HG02852 (cell line): ENCODE data around the gene P2RX5.
"Not testable (repeated sequence)": the region's sequence is repeated elsewhere in the genome, so short reads cannot be mapped to it uniquely, and the experiment has no call there.

ENCODE experiments used
- ATAC-seq: cut with Tn5 transposase; IDR thresholded peaks from one replicate; pipeline ENCODE4 v1.9.1; 2021; ENCODE audit warnings: mild to moderate bottlenecking, moderate library complexity; ENCODE audit not compliant: unreplicated experiment

P2RX5 gene

GRCh38 chr17:3695723-3696411, at the start of gene P2RX5:
Gene P2RX5 (minus strand): TSS chr17:3696155. CDS start chr17:3696005, 150 bp downstream.
- ATAC-seq, result no peak

- ATAC-seq, result no peak
Measured at GRCh38 chr17:3745071-3745470, 49.1 kb upstream of the P2RX5 start.

GRCh38 chr17:3744014-3744413, 48.1 kb upstream of the P2RX5 start:
- ATAC-seq, result no peak

DNA sequence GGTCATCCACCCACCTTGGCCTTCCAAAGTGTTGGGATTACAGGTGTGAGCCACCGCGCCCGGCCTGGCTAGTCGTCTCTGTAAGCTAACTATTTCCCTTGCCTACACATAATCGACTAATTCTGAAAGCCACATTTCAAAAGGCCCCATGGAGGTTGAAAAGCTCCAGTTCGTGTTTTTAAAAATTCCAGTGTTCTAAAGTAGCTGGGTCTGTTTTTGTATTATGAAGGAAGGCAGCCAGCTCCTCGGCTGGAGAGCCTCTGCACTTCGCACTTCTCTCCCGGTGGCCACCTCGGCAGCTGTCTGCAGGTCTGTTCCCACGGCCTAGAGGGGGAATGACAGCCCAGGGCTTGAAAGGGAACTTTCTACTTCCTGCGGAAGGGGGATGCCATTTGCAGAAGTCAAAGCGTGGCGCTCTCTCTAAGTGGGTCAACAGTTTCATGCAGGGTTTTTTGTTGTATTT, 44.7 kb upstream of the P2RX5 start:
- no peak for ATAC-seq

GRCh38 chr17:3739422-3740124, 43.6 kb upstream of the P2RX5 start:
- ATAC-seq, result no peak

DNA sequence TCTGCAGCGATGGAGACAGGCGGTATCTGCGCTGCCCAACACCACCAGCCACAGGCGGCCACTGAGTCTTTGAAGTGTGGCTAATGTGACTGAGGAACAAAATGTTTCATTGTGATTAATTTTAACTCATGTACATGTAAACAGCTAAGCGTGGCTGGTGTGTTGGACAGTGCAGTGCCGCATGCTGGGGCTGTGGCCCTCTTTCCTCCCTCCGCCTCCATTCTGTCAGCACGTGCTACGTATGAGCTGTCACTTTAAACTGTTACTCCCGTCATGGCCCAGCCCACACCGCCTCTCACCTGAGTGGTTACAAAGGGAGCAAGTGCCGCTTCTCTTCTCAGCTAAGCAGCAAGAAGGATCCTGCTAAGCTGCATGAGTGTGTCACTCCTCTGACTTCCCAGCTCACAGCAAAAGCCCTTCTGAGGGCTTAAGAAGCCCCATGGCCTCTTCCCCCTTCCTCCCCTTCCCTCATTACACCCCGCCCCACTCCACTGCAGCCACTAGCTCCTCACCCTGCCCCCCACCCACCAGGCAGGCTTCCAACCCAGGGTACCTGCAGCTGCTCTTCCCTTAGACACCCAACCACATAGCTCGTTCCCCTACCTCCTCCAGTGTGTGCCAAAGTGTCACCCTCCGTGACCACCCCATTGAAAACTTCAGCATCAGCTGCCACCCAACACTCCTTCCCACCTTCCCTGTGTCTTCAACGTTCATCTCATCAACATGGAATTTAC, 42.8 kb upstream of the P2RX5 start:
- ATAC-seq, result no peak

GRCh38 chr17:3735515-3735914, 39.6 kb upstream of the P2RX5 start:
- ATAC-seq, result no peak

DNA sequence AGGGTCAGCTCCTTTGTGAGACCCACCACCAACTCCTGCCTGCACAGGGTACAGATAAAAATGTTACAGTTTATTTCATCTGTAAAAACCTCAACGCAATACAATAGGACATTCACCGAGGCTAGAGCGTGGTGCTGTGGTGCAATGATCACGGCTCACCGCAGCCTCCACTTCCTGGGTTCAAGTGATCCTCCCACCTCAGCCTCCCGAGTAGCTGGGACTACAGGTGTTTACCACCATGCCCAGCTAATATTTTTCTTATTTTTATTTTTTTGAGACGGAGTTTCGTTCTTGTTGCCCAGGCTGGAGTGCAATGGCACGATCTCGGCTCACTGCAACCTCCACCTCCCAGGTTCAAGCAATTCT, 38.9 kb upstream of the P2RX5 start:
- ATAC-seq, result not testable (repeated sequence)

GRCh38 chr17:3732210-3732621, 36.3 kb upstream of the P2RX5 start:
- no peak for ATAC-seq

- ATAC-seq, result no peak
Measured at GRCh38 chr17:3730881-3731429, 35.0 kb upstream of the P2RX5 start.

DNA sequence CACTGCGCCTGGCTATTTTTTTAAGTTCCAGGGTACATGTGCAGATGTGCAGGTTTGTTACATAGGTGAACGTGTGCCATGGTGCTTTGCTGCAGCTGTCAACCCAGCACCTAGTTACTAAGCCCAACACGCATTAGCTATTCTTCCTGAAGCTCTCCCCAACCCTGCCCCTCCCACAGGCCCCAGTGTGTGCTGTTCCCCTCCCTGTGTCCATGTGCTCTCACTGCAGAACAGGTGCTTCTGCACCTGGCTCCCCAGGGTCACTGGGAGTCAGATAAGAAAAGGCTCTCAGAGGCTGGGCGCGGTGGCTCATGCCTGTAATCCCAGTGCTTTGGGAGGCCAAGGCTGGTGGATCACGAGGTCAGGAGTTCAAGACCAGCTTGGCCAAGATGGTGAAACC, 33.9 kb upstream of the P2RX5 start:
- no peak for ATAC-seq

DNA sequence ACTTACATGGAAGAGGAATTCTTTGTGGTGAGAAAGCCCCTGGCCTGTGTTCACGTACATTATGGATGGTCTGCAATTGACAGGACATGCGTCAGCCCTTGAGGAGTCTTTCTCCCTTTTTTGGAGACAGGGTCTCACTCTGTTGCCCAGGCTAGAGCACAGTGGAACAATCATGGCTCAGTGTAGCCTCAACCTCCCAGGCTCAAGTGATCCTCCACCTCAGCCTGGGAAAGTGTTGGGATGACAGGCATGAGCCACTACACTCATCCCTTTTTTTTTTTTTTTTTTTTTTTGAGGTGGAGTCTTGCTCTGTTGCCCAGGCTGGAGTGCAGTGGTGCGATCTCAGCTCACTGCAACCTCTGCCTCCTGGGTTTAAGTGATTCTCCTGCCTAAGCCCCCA, 32.1 kb upstream of the P2RX5 start:
- not testable (repeated sequence) for ATAC-seq

- ATAC-seq, result no peak
Measured at GRCh38 chr17:3727041-3727440, 31.1 kb upstream of the P2RX5 start.

DNA sequence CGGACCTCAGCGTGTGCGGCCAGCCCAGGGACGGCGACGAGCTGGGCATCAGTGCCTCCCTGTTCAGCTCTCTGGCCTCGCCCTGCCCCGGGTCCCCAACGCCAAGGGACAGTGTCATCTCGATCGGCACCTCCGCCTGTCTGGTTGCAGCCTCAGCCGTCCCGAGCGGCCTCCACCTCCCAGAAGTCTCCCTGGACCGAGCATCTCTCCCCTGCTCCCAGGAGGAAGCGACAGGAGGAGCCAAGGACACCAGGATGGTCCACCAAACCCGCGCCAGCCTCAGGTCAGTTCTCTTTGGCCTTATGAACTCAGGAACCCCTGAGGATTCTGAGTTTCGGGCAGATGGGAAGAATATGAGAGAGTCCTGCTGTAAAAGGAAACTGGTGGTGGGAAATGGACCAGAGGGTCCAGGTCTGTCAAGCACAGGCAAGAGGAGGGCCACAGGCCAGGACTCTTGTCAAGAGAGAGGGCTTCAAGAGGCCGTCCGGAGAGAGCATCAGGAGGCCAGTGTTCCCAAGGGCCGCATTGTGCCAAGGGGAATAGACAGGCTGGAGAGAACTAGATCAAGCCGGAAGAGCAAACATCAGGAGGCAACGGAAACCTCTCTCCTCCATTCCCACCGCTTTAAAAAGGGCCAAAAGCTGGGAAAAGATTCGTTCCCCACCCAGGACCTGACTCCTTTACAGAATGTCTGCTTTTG, 28.6 kb upstream of the P2RX5 start:
- no peak for ATAC-seq

GRCh38 chr17:3723556-3724377, 27.8 kb upstream of the P2RX5 start, which contains the start of gene HASPIN:
Gene HASPIN (plus strand): TSS chr17:3723903. CDS start chr17:3723936, 33 bp downstream.
- ATAC-seq, result peak; percentile 86

GRCh38 chr17:3723188-3723555, 27.2 kb upstream of the P2RX5 start:
- no peak for ATAC-seq

DNA sequence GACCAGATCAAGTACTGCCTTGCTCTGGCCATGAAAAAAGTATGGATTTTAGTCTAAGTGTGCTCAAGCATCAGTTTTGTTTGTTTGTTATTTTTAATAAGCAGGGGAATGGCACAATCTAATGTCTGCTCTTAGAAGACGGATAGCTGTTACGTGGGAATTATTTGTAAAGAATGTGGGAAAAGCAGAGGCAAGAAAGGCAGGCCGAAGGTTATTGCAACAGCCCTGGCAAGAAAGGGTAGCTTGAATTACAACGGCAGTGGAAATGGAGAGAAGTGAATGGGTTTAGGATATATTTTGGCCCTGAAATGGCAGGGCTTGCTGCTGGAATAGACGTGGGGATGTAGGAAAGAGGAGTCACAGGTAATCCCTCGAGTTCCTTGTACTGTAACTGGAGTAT, 26.8 kb upstream of the P2RX5 start:
- no peak for ATAC-seq

DNA sequence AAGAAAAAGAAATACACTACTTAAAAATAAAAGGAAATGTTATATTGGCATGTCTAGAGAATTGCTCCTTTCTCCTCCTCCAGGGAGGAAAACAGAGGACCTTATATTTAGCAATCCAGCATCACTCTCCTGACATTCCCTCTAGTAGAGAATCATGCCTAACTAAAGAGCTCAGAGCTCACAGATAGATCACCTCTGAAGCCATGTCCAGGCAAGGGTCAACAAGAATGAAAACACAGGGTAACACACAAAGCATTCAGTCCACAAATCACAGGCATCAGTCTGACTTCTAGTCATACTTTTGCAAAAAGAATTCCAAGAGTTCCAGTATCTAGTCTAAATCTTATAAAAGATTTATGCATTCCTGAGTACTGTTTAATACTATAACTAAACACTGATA, 23.3 kb upstream of the P2RX5 start:
- no peak for ATAC-seq

DNA sequence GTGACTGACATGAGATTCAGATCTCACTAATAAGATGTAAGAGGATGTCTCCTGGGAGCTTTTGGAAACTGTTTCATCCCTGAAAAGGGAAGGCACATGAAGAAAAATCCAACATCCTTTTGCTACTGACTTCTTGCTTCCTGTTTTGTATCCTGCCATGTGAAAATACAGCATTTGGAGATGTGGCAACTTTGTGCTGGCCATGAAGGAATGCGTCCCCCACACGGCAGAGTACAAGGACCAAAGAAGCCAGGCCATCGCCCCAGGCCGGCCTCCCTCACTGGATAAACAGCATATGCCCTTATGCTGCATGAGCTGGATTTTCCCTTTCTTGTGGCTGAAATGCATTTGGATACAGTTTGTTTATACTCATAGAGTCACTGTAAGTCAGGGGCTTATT, 22.2 kb upstream of the P2RX5 start:
- ATAC-seq, result no peak

GRCh38 chr17:3715296-3715695, 19.3 kb upstream of the P2RX5 start:
- no peak for ATAC-seq
